GM19395 (cell line): ENCODE results near the gene LRBA.

Experiments used
- ATAC-seq: cut with Tn5 transposase; IDR thresholded peaks from one replicate; pipeline ENCODE4 v1.9.1; 2021; ENCODE audit warnings: mild to moderate bottlenecking, moderate library complexity; ENCODE audit not compliant: unreplicated experiment

Gene LRBA

GRCh38 chr4:150315175-150315574 is 699.9 kb downstream of the LRBA start:
- ATAC-seq: no peak

GRCh38 chr4:150314031-150314430 is 701.1 kb downstream of the LRBA start:
- no peak for ATAC-seq

GRCh38 chr4:150310159-150310895 is 704.8 kb downstream of the LRBA start:
- no peak for ATAC-seq

GRCh38 chr4:150308824-150309472 is 706.1 kb downstream of the LRBA start:
- ATAC-seq: no peak

- no peak for ATAC-seq
Observed at GRCh38 chr4:150306719-150307118, 708.4 kb downstream of the LRBA start.

GRCh38 chr4:150305995-150306394 is 709.1 kb downstream of the LRBA start:
- no peak for ATAC-seq

GRCh38 chr4:150302553-150302952 is 712.5 kb downstream of the LRBA start:
- ATAC-seq: no peak

- no peak for ATAC-seq
Observed at GRCh38 chr4:150299816-150300215, 715.3 kb downstream of the LRBA start.

GRCh38 chr4:150297861-150298474 is 717.1 kb downstream of the LRBA start:
- no peak for ATAC-seq

GRCh38 chr4:150289881-150290280 is 725.2 kb downstream of the LRBA start:
- no peak for ATAC-seq

GRCh38 chr4:150289198-150289597 is 725.9 kb downstream of the LRBA start:
- ATAC-seq: no peak

GRCh38 chr4:150286656-150287055 is 728.4 kb downstream of the LRBA start:
- no peak for ATAC-seq

GRCh38 chr4:150283689-150284088 is 731.4 kb downstream of the LRBA start:
- ATAC-seq: no peak

GRCh38 chr4:150280975-150281374 is 734.1 kb downstream of the LRBA start:
- ATAC-seq: no peak

- no peak for ATAC-seq
Observed at GRCh38 chr4:150280081-150280895, 734.8 kb downstream of the LRBA start.

GRCh38 chr4:150278206-150278605 is 736.9 kb downstream of the LRBA start:
- ATAC-seq: no peak

- ATAC-seq: no peak
Observed at GRCh38 chr4:150268444-150268843, 746.6 kb downstream of the LRBA start.

- ATAC-seq: no peak
Observed at GRCh38 chr4:150265806-150266205, 749.3 kb downstream of the LRBA start.

GRCh38 chr4:150264595-150265161 is 750.4 kb downstream of the LRBA start:
- no peak for ATAC-seq

- no peak for ATAC-seq
Observed at GRCh38 chr4:150262611-150263010, 752.5 kb downstream of the LRBA start.

GRCh38 chr4:150261571-150261970 is 753.5 kb downstream of the LRBA start:
- ATAC-seq: no peak
